Stimulated activated CD8-positive, alpha-beta memory T cell treated with anti-CD3 and anti-CD28 coated beads, Interleukin-7, amount 100 ng/mL, for 24 hours (primary cell): ENCODE measurements around the gene TSPAN6.

Experiments used
- DNase-seq: peaks from one replicate; pipeline ENCODE4 v3.0.0-alpha.2; 2020; ENCODE audit warnings: low read depth

Gene TSPAN6

DNA sequence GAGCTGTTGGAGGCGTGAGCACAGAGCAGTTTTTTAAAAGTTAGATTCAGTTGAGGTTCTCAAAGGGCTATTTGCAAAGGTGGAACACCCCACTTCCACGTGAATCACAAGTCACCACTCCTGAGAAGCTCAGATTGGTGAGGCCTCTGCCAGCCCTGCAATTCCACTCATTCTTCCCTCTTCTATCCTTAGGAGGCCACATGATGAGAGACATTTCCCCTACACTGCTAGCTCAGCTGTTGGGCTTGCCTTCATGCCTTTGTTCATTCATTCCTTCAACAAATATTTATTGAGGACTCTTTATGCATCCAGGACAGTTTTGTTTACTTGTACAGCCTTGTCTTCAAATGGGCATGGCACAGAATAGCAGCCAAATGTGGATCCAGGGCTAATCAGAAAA is 11.1 kb upstream of the TSPAN6 start:
- DNase-seq: no peak

DNA sequence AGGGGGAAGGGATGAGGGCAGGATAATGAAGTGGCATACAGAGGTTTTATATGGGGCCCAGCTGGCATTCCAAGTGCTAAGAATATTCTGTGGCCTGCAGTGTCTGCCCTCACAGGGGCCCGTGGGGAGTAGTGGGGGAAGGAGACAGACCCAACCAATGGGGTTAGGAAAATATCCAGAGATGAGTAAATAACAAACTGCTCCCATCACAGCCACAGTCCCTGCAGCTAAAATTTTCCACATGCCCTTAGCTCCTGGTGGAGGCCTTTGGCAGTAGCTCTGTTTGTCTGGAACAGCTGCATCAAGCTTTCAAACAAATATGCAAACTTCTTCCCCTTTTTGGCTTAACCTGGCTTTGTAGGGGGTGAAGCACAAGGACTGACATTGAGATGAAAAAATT is 10.5 kb upstream of the TSPAN6 start:
- DNase-seq: no peak

DNA sequence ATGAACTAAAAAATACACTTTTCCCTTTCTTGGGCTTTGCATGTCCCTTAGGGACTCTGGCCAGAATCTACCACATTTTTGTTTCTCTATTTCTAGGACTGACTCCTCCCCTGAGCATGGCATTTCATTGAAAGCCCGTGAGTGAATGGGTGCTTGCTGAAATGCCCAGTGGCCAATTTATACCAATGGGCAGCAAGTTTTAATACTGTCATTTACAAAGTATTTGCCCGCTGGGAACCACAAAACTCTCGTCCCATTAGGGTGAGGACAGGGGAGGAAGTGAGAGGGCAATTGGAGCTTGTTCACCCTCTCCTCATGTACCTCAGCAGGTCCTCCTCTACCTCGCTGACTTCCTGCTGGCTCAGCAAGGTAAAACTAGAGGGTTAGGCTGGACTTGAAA is 8.5 kb upstream of the TSPAN6 start:
- DNase-seq: no peak

DNA sequence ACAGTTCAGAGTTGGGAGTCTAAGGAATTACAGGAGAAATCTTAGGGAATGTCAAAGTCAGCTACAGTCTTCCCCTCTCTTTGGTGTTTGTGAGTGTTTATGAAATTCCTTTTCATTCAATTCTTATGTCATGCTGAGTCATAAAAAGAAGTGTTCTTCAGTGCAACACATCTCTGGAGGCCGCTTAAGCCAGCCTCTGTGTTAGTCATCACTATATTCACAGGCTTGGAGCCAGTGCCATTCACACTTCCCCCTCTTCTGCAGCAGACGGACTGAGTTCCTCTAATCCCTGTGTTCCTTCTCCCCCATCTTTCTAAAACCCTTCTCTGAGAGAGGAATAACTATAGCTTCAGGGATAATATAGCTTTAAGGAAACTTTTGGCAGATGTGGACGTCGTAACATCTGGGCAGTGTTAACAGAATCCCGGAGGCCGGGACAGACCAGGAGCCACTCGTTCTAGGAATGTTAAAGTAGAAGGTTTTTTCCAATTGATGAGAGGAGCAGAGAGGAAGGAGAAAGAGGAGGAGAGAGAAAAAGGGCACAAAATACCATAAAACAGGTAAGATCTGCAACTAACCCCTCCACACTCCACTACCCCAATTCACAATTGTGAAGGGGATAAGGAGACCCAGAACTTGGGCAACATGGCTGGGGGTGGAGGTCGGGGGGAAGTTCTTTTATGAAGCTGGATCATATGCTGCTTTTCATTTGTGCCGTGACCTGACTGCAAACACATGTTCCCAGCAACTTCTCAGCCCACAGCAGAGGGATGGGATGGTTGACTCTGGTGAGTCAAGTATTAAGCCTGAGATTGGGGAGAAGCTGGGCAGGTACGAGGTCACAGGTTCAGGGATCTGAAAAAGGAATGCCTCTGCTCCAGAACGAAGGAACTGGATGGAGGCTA is 7.6 kb upstream of the TSPAN6 start, which contains the start of gene SRPX2:
Gene SRPX2 (plus strand): TSS at position 244 of the 905 bp plus-strand sequence. CDS start 2,124 bp downstream, outside the sequence.
- DNase-seq: no peak

DNA sequence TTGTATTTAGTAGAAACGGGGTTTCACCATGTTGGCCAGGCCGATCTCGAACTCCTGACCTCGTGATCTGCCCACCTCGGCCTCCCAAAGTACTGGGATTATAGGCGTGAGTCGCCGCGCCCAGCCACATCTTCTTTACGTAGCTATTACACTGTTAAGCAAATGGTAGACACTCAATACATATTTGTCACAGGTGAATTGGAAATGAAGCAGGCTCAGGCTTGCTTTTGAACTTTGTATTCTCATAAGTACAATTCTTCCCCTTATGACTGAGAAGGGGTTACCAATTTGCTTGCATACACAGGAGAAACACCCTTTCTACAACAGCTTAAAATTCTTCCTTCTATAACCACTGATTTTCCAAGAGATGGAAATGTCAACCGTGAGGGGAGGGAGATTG is 6.6 kb upstream of the TSPAN6 start:
- no peak for DNase-seq

DNA sequence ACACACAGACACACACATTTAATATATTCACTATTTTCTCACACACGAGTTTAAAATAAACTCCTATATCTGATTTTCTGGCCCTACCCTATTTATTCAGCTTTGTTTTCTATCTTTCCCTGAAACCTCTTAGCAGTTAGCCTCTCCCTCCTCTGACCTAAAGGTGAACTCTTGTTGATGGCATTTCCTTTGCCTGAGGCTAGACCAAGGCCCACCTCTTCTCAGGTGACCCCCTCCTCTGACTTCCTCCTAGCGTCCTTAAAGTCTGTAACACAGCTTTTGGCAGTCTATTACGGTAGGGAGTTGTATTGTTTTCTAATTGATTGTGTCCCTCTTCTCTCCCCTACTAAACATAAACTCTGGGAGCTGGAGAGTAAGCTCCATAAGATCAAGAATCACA is 5.7 kb upstream of the TSPAN6 start:
- no peak for DNase-seq

DNA sequence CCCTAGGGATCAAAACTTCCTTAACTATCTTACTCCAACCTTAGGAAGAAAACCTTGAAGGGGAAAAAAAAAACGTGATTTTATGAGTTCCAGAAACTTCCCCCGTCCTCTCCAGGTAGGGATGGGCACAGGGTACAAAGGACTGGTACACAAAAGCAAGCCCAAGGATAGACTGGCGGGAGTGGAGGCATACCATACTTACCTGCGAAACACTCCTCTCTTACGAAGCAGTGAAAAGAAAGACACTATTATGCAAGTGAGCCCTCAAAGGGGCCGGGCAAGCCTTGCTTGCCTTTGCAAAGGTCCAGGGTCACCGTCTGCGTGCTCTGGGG is 651 bp downstream of the TSPAN6 start:
- no peak for DNase-seq

DNA sequence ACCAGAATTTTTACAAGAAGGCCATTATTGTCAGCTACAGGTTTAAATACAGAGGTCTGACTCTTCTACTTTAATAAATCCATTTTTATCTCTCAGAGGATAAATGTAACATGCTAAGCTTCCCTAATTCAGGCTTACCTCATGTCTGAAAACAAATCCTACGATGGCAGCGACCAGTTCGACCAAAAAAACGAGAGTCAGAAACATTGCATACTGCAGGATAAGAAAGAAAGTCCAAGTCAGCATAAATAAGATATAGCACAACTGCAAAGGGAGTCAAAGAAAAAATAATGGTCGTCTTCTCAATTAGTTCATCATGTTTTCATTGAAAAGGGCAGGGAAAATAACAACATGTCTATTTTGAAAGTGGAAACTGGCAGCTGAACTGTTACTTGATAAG is 1.6 kb downstream of the TSPAN6 start:
- no peak for DNase-seq

DNA sequence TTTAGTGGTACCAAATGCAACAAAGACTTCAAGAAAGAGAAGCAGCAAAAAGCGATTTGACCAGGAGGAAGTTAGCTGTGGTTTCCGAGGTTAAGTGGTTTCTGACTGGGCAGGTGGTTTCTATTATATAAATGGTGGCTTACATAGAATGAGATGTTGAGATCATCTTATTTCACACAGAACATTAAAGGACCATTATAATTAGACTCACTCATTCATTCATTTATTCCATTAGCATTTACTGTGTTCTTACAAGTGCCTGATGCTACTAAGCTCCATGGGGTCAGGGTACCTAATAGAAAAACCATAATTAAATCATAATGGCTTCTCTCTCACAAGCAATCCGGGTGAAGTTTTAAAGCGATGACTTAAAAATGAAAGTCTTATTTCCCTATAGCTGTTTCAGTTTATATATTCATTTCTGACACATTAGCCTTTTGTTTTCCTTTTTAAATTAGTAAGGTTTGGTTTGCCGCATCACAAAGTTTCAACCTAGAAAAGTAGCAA is 10.6 kb downstream of the TSPAN6 start:
- no peak for DNase-seq

DNA sequence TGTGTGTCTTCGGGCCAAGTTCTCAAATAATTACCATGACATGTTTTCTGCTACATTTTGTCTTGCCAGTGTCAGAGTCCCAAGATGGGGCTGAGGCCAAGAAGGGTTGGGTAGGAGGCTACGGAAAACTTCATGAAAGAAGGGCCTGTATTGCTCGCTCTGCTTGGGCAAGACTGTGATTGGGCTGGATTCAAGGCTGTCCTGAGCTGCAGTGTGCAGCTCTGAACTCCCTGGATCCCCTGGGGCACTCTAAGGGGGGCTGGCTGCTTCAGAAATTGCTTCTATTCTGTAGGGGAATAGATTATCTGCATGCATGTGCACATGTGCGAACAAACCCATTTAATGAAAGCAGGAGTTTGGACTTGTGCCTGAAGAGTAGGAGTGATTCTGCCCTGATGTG is 13.6 kb downstream of the TSPAN6 start:
- no peak for DNase-seq

DNA sequence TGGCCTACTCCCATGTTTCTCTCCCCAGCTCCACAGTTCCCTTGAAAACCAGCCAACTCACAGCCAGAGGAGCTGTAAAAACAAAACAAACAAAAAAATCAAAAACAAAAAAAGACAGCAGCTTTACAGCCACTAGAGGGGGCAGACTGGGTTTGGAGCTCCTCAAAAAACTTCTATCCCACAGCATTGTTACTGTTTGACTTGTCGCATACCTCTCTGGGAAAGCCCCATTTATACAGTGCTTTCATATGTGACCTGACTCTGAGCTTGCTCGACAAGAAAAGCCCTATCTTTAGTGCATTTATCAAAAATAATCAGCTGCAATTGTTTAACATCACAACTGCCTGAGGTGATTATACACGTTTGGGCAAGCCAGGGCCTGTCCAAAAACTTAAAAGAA is 21.6 kb downstream of the TSPAN6 start:
- no peak for DNase-seq

DNA sequence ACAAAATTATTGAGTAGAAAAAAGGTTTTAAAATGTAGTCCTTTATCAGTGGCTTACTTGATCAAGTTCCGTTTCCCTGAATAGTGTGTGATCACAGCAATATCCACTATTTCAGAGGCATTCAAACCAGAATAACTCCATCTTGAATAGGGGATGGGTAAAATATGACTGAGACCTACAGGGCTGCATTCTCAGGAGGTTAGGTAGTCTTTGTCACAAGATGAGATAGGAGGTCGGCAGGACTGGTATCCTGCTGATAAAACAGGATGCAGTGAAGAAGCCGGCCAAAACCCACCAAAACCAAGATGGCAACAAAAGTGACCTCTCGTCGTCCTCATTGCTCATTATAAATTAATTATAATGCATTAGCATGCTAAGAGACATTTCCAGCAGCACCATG is 24.7 kb downstream of the TSPAN6 start:
- DNase-seq: no peak

DNA sequence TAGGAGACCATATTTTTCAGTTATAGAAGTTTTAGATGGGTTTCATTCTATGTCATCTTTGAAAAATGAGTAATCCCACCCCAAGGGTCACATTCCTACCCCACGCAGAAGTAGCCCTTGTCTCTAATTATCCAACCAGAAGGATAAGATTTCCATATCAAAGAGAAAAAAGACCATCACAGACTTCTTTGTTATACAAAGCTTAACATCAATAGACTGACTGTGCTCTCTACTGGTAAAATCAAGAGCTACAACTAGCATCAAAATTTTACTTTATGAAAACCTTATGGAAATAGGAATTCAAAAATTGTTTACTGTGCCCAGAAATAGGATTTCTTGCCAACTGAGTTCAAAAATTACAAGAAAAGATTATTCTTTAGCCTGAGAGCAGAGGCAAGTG is 27.0 kb downstream of the TSPAN6 start:
- DNase-seq: no peak

DNA sequence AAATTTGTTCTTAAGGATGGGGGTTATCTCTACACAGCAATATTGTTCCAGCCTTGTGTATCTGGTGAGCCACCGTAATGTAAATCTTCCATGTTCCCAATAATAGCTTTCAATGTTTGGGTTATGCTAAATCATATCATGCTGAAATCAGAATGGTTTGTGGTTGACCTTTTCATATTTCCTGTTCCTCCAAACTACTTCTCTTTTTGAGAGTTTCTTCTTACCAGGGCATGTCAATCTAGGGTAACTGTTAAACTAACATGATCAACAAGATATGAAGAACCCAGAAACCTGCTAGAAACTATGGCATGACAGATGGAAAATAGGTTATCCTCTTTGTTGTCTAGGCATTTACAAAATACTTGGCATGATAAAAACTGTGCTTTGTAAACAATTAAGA is 29.9 kb downstream of the TSPAN6 start:
- DNase-seq: no peak

DNA sequence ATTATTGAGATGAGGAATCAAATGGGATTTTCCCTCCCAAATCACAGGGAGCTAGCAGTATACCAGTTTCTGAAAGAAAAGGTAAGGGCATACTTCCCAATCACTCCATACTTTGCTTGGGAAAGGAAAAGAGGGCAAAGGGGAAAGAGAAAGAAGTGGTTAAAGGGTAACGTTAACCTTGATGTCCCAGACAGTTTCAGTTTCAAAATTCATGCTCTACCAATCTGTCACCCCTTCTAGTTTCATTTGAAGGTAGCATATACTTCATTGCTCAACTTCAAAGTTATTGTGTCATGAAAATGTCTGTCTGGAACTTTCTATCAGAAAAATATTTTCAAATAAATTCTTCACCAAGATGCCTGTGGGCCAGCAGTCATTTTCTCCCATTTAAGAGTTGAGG is 35.8 kb downstream of the TSPAN6 start:
- no peak for DNase-seq

DNA sequence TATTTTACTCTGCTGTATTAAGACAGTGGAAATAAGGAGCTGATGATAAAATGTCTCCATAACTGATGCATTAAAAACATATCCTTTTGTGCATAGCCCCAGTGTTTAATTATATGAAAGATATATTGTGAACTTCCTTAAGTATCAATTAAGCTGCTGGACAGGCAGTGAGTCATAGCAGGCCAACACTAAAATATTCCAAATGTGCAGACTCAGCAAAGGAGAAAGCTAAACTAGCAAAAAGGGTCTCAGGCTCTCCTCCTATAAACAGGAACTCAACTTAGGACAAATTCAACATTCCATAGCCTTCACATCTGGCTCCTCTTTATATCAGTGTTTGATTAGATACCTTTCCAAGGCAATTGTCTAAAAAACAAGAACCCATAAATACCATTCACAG is 36.3 kb downstream of the TSPAN6 start:
- DNase-seq: no peak

DNA sequence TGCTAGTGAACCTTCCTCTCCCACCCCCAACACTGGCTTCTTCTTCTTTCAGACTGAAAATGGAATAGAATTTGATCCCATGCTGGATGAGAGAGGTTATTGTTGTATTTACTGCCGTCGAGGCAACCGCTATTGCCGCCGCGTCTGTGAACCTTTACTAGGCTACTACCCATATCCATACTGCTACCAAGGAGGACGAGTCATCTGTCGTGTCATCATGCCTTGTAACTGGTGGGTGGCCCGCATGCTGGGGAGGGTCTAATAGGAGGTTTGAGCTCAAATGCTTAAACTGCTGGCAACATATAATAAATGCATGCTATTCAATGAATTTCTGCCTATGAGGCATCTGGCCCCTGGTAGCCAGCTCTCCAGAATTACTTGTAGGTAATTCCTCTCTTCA is 37.1 kb downstream of the TSPAN6 start:
- no peak for DNase-seq

DNA sequence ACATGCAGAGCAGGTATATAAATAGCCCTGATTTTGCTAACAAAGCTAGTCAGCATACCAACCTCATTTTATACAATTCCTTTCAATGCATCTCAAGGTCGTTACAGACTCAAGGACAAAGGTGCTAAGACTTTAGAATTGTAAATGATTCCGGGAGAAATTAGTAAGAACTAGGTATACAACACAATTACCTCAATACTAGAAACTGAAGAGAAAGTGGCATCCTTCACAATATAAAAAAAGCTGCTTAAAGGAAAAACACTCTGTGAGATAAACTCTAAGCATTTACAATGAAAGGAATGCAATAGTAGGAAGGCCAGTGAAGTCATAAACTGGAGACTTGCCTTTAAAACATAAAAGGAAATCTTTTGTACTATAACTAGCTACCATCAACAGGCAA is 40.0 kb downstream of the TSPAN6 start:
- no peak for DNase-seq

DNA sequence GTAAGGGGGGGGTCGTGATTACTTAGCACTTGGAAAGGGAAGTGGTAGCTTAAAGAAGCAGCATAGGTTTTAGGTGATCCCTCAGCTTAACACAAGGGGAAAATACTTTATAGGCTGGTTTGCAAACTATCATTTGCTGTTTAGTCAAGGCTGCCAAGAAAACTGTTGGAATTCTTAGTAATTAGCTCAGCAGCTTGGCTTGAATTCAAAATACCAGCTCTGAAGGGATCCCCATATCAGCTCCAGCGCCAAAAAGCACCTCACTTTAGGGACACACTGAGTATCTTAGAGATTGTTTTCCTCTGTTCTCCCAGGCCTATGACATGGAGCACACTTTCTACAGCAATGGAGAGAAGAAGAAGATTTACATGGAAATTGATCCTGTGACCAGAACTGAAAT is 43.0 kb downstream of the TSPAN6 start:
- DNase-seq: no peak

DNA sequence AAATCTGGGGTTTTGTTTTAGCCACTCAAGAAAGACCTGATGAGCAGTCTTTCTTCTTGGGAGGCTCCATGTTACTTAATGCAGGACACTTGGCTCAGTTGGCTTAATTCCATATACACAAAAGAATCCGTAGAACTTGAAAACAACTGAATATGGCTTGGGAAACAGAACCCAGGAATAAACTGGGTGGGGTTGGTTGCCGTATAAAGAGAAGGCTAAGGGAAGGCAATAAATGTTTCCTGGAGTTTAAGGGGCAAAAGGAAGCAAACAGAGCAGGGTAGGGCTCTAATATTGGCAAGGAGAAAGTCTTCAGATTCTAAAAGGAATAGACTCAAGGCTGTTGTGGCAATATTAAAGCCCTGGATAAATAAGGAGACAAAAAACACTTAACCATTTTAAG is 43.5 kb downstream of the TSPAN6 start:
- DNase-seq: no peak

DNA sequence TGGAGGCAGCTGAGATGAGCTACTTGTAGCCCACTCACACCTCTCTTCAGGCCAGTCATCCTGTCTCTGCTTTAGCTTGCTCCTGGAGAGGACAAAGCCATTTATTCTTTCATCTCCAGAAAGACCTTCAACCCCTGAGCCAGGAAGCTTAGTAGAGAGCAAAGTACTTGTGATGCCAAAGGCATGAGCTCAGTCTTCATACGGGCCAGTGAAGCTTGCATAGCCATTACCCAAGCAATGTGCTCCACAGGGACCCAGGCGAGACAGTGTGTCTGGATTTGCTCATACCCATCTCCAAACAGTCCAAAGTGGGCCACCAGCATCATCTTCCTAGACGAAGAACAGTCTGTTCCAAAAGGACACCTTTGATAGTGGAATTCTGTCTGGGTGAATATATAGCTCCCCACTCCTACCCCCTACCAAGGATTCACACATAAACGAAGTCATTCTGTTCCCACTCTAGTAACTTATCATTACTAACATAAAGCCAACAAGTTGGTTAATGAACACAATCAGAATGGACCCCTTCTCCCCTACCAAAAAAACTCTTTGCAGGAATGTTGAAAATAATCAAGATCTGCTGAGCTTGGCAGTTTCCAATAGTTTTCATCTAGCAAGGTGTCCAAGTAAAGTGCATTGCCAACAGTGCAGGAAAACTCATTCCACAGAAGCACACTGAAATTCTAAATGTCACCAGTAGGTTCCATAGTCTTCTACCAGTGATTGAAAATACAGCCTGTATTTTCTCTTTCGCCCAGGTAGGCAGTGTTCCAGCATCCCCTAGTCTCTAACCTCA is 45.2 kb downstream of the TSPAN6 start:
- no peak for DNase-seq

DNA sequence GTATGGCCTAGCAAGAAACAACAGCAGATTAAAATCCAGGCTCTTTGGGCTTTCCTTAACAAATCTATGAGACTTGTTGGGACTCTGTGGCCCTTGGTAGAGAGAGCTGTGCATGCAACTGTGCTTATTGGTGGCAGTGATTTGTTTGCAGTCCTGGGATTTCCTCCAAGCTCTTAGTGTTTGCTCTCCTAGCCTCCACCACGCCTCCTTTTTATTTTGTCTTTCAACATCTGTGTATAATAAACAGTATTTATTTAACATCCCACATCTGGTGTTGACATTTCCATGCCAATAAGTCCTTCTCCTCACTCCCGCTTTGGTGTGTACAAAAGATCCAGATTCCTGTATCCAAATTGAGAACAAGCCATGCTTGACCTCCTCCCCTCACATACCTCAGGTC is 48.7 kb downstream of the TSPAN6 start:
- DNase-seq: no peak

DNA sequence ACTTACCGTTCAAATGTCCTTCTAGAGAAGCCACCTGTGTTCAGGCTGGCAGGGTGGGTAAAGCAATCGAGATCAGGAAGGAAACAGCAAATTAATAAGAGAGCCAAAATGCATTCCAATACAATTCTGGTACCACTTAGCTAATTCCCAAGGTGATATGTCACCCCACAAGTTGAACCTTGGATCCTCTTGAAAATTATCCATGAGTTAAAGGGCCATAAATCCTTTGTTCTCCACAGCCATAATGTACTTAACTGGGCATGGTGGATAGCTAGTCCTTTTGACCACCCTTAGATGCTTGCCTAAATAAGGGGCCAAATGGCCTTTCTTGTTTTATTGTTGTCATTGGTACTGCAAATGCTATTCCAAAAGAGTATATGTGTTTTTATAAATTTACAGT is 49.9 kb downstream of the TSPAN6 start:
- no peak for DNase-seq
